Keratinocyte (primary cell): ENCODE data around the gene ACSL6. TPM values are rescaled to one million over a fixed set of nuclear protein-coding genes. Genes with fewer than 3 reads are reported as not detected.

Experiments
- DNase-seq: peaks from one replicate; pipeline ENCODE4 v3.0.0-alpha.2; 2011; ENCODE audit warnings: low read depth, missing footprints, low spot score
- FAIRE-seq: peaks from 2 replicates; lab custom pipeline; 2011; peaks lifted over from hg19 to GRCh38; lab: Jason Lieb, UNC
- H2AFZ ChIP-seq: 2 replicates; pipeline ENCODE4 v1.6.0; 2012; ENCODE audit warnings: low read length, control low read depth, inconsistent platforms; ENCODE audit not compliant: control insufficient read depth
- H3K27ac ChIP-seq: 2 replicates; pipeline ENCODE4 v1.5.1; 2011; ENCODE audit warnings: low read length; ENCODE audit not compliant: control insufficient read depth, insufficient read depth
- H3K27me3 ChIP-seq: 3 replicates; pipeline ENCODE4 v1.6.0; 2011; ENCODE audit warnings: low read length; ENCODE audit not compliant: control insufficient read depth, insufficient read depth; ENCODE audit errors: extremely low read depth
- H3K36me3 ChIP-seq, 2 experiments: 2 replicates in 1 of 2; 3 replicates in 1 of 2; pipeline ENCODE4 v1.5.1; 2011; ENCODE audit warnings: low read length in 2 of 2, mild to moderate bottlenecking in 1 of 2; ENCODE audit not compliant: control insufficient read depth in 2 of 2, insufficient read depth in 2 of 2; ENCODE audit errors: extremely low read depth in 1 of 2
- H3K4me1 ChIP-seq: 3 replicates; pipeline ENCODE4 v1.5.1; 2011; ENCODE audit warnings: low read length; ENCODE audit not compliant: control insufficient read depth, insufficient read depth; ENCODE audit errors: extremely low read depth
- H3K4me2 ChIP-seq: 3 replicates; pipeline ENCODE4 v1.6.0; 2011; ENCODE audit warnings: low read depth, low read length; ENCODE audit not compliant: control insufficient read depth, insufficient read depth; ENCODE audit errors: extremely low read depth
- H3K4me3 ChIP-seq, 3 experiments: fragments of 200-600 bp in 1 of 3; sonication (generic) in 1 of 3; 2 replicates in 2 of 3; 3 replicates in 1 of 3; pipeline ENCODE4 v1.5.1; 2011 to 2016; ENCODE audit warnings: low read length in 3 of 3, mild to moderate bottlenecking in 3 of 3, control low read depth in 2 of 3, inconsistent platforms in 1 of 3, low read depth in 1 of 3, mixed read lengths in 1 of 3, mixed run types in 1 of 3, moderate library complexity in 1 of 3; ENCODE audit not compliant: control insufficient read depth in 2 of 3, insufficient read depth in 2 of 3; ENCODE audit errors: extremely low read depth in 1 of 3
- H3K79me2 ChIP-seq: 2 replicates; pipeline ENCODE4 v1.6.0; 2012; ENCODE audit warnings: low read length; ENCODE audit not compliant: control insufficient read depth, insufficient read depth
- H3K9ac ChIP-seq: 3 replicates; pipeline ENCODE4 v1.6.0; 2011; ENCODE audit warnings: low read length; ENCODE audit not compliant: control insufficient read depth, insufficient read depth; ENCODE audit errors: extremely low read depth
- H3K9me1 ChIP-seq: 3 replicates; pipeline ENCODE4 v1.6.0; 2011; ENCODE audit warnings: low read length; ENCODE audit not compliant: control insufficient read depth, insufficient read depth; ENCODE audit errors: extremely low read depth
- H3K9me3 ChIP-seq: 2 replicates; pipeline ENCODE4 v1.5.1; 2012; ENCODE audit warnings: low read depth, low read length; ENCODE audit not compliant: control insufficient read depth
- H4K20me1 ChIP-seq: 3 replicates; pipeline ENCODE4 v1.6.0; 2011; ENCODE audit warnings: low read length; ENCODE audit not compliant: control insufficient read depth, insufficient read depth; ENCODE audit errors: extremely low read depth
- EZH2 ChIP-seq: IDR thresholded peaks from one replicate; pipeline ENCODE4 v1.6.1; 2012; ENCODE audit warnings: inconsistent platforms, mild to moderate bottlenecking, low read length, moderate library complexity
- dilution Hi-C: fragments of 300-500 bp; cut with MboI; formaldehyde crosslinking; loops from one replicate; pipeline ENCODE4 v1.7.0; 2020; ENCODE audit warnings: low sequenced_read_pairs; ENCODE audit not compliant: extremely low pct_ligation_motif_present
- polyA plus RNA-seq, 5 experiments: library from polyadenylated mRNA; depleted of rRNA in 3 of 5; stranded (reverse) in 3 of 5; stranded (forward) in 1 of 5; unstranded in 1 of 5; fragments of >200 nt; gene quantifications; 1 replicate in 1 of 5; 2 replicates in 3 of 5; 3 replicates in 1 of 5; pipeline versions ENCODE4 v1.2.1 to v1.2.3, GENCODE V29; 2011 to 2012; ENCODE audit warnings: missing spikeins in 2 of 5, low read depth in 1 of 5, low replicate concordance in 1 of 5
- TF ChIP-seq, protein P1 (sequence below), 3 experiments: IDR thresholded peaks in 1 of 3; conservative IDR thresholded peaks in 1 of 3; optimal IDR thresholded peaks in 1 of 3; 2 replicates in 2 of 3; 3 replicates in 1 of 3; pipeline versions ENCODE3 to v1.5.1; 2011; ENCODE audit warnings: low read length in 3 of 3, mild to moderate bottlenecking in 3 of 3, moderate library complexity in 2 of 3, control low read depth in 1 of 3, inconsistent platforms in 1 of 3; ENCODE audit not compliant: insufficient read depth in 2 of 3; ENCODE audit errors: extremely low read depth in 1 of 3

The ACSL6 gene
- polyA plus RNA-seq, 1 donor (not counting 4 experiments of a cell fraction or from before 2014, with no cell fraction given): 0.18 TPM

DNA sequence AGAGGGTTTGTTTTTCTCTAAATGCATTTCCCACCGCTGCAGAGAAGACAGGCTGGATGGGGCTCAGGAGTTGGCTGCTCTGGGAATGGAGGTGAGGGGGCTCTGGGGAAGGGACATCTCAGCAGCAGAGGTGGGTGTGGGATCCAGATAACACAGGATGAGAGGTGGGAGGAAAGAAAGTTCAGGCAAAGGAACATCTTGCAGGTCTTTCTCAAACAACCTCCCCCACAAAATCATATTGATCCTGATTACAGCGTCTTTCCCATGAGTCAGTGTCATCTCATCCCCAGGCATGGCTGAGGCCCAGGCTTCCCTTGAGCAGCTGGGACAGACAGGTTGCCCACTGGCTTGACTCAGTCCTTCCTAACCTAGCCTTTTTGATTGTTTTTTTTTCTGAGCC, 11.3 kb upstream of the ACSL6 start:
- no peak for DNase-seq
- no peak for FAIRE-seq
- TF ChIP-seq, protein P1, sequence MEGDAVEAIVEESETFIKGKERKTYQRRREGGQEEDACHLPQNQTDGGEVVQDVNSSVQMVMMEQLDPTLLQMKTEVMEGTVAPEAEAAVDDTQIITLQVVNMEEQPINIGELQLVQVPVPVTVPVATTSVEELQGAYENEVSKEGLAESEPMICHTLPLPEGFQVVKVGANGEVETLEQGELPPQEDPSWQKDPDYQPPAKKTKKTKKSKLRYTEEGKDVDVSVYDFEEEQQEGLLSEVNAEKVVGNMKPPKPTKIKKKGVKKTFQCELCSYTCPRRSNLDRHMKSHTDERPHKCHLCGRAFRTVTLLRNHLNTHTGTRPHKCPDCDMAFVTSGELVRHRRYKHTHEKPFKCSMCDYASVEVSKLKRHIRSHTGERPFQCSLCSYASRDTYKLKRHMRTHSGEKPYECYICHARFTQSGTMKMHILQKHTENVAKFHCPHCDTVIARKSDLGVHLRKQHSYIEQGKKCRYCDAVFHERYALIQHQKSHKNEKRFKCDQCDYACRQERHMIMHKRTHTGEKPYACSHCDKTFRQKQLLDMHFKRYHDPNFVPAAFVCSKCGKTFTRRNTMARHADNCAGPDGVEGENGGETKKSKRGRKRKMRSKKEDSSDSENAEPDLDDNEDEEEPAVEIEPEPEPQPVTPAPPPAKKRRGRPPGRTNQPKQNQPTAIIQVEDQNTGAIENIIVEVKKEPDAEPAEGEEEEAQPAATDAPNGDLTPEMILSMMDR (optimal IDR thresholded peaks at IDR 0.05 in 1 of 3, IDR thresholded peaks at IDR 0.05 in 1 of 3, conservative IDR thresholded peaks at IDR 0.05 in 1 of 3; ENCODE audit: extremely low read depth in 1 of 3, insufficient read depth in 2 of 3, low read length in 3 of 3): no peak
- TF ChIP-seq EZH2: no peak
- no peak overlapping the region for H3K4me3 ChIP-seq
- no peaks in the 10 kb centered on the region for H3K79me2 ChIP-seq
- no peak overlapping the region for H3K27ac ChIP-seq
- H3K9me1 ChIP-seq: no peaks in the 10 kb centered on the region
- peaks cover 5% of the 10 kb centered on the region for H3K27me3 ChIP-seq
- H3K9me3 ChIP-seq: no peaks in the 10 kb centered on the region
- H3K4me1 ChIP-seq: no peaks in the 10 kb centered on the region
- H3K36me3 ChIP-seq: no peaks in the 10 kb centered on the region
- H4K20me1 ChIP-seq: no peaks in the 10 kb centered on the region
- H3K4me2 ChIP-seq: no peak overlapping the region
- H3K9ac ChIP-seq: no peak overlapping the region
- no peak overlapping the region for H2AFZ ChIP-seq
- dilution Hi-C loops: no loop called here

DNA sequence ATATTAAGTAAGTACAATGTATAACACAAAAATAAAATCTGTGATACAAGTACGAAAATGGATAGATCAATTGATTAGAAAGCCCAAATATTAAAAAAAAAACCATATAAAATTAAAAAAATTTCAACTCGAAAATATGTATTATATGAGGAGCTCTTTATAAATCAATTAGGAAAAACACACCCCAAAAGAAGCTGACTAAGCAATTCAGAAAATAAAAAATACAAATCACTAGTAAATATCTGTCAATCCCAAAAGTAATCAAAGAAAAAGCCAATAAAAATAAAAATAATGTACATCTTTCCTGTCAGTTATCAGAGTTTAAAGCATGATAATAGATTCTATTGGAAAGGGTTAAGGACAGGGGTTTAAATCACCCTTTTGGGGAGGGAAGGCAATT, 10.2 kb upstream of the ACSL6 start:
- no peak for TF ChIP-seq EZH2
- TF ChIP-seq, protein P1 (optimal IDR thresholded peaks at IDR 0.05 in 1 of 3, IDR thresholded peaks at IDR 0.05 in 1 of 3, conservative IDR thresholded peaks at IDR 0.05 in 1 of 3; ENCODE audit: extremely low read depth in 1 of 3, insufficient read depth in 2 of 3, low read length in 3 of 3): no peak
- H3K9me3 ChIP-seq: no peaks in the 10 kb centered on the region
- H3K4me3 ChIP-seq: no peak overlapping the region
- H3K79me2 ChIP-seq: no peaks in the 10 kb centered on the region
- no peaks in the 10 kb centered on the region for H3K9me1 ChIP-seq
- H2AFZ ChIP-seq: no peak overlapping the region
- dilution Hi-C loops: no loop called here
- H3K4me1 ChIP-seq: no peaks in the 10 kb centered on the region
- no peak overlapping the region for H3K27ac ChIP-seq
- no peak overlapping the region for H3K4me2 ChIP-seq
- no peak overlapping the region for H3K9ac ChIP-seq
- H3K27me3 ChIP-seq: peaks cover 11% of the 10 kb centered on the region
- no peaks in the 10 kb centered on the region for H4K20me1 ChIP-seq
- no peaks in the 10 kb centered on the region for H3K36me3 ChIP-seq
- DNase-seq: no peak
- FAIRE-seq: no peak
